ENCODE results near the gene ELAC2. TPM values are rescaled to one million over a fixed set of nuclear protein-coding genes. Genes with fewer than 3 reads are reported as not detected.

The ELAC2 gene
- total and polyA plus RNA-seq, 8 donors: 40.0 to 63.8 (median 56.1) TPM

DNA sequence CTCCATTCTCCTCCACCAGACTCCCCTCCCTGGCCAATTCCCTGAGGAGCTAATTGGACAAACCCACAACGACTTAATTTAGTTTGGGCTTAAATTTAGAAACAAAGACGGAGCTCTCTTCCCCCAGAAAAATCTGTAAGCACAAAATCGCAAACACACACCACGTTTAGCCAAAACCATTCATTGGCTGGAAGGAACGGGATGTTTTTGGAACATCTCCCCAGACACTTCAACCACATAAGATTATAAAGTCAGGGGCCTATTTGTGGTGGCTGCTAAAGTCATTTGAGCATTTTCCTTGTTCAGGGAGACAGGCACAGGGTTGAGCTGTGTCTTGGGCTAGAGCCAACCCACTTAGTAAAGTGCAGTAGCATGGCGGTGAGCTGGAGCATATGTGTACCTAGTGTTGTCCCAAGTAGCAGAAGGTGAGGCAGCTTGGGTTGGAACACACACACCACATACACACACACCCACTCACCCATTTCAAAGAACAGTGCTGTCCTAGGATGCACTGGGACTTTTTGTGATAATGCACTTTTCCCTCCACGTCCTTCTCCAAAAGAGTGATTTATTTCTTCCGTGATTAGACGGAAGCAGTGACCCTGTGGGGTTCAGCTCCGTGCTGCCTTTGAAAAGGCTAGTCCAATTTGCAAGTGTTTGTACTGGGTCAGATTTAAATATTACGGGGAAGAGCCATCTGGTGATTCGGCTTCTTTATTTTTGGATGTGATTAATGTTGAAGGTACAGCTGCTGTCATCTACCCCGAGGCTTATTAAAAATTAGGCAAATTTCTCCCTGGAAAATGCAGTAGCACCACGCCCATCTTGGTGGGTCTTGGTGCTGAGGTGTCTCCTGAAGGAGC is 32.2 kb downstream of the ELAC2 start:
- Histone ChIP-seq H3K4me1 (peaks cover 0 to 3% of the 10 kb centered on the region in 2 donors), H3K27ac (no peak overlapping the region), H3K9me3 (no peaks in the 10 kb centered on the region), H3K27me3 (no peaks in the 10 kb centered on the region), H3K4me3 (no peak overlapping the region), H3K36me3 (peaks cover 0 to 10% of the 10 kb centered on the region in 2 donors)
- TF ChIP-seq, protein P1, sequence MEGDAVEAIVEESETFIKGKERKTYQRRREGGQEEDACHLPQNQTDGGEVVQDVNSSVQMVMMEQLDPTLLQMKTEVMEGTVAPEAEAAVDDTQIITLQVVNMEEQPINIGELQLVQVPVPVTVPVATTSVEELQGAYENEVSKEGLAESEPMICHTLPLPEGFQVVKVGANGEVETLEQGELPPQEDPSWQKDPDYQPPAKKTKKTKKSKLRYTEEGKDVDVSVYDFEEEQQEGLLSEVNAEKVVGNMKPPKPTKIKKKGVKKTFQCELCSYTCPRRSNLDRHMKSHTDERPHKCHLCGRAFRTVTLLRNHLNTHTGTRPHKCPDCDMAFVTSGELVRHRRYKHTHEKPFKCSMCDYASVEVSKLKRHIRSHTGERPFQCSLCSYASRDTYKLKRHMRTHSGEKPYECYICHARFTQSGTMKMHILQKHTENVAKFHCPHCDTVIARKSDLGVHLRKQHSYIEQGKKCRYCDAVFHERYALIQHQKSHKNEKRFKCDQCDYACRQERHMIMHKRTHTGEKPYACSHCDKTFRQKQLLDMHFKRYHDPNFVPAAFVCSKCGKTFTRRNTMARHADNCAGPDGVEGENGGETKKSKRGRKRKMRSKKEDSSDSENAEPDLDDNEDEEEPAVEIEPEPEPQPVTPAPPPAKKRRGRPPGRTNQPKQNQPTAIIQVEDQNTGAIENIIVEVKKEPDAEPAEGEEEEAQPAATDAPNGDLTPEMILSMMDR (IDR thresholded peaks at IDR 0.05): no peak
- DNase-seq: peak in 1 of 4 donors; percentile 20
- ATAC-seq: no peak
- intact Hi-C loops (cut with DNase I): no loop called here

DNA sequence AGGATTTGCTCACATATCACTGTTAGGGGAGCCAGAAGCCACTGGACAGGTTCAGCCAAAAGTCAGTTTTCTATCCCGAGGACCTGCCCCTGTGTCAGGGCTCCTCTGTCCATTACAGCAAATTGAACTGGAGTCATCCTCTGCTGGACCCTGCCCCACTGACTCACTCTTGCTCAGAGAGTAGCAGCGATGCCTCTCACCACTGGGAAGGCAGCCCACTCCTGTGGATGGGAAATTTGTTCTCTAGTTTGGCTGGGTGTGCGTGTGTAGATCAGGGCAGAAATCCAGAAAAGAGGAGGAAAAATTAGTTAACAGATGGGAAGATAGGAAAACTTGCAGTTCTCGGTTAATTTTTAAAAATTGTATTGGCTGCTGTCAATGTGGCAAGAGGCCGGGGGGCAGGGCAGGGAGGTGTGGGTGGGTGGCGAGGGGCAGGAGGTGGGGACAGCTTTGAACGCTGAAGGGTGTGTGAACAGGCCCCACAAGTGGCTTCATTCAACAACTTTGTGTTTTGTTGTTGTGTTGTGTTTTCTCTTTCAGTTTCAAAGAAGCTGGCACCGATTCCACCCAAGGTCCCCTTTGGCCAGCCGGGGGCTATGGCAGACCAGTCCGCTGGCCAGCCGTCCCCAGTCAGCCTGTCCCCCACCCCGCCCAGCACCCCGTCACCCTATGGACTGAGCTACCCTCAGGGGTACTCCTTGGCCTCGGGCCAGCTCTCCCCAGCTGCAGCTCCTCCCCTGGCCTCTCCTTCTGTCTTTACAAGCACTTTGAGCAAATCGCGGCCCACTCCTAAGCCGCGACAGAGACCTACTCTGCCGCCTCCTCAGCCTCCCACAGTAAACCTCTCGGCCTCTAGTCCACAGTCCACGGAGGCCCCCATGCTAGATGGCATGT is 33.6 kb downstream of the ELAC2 start:
- H3K36me3 ChIP-seq: no peaks in the 10 kb centered on the region
- TF ChIP-seq, protein P1 (IDR thresholded peaks at IDR 0.05): no peak
- peak; percentile 79 for ATAC-seq
- H3K27me3 ChIP-seq: no peaks in the 10 kb centered on the region
- H3K4me1 ChIP-seq: peaks cover 0 to 3% of the 10 kb centered on the region in 2 donors
- H3K4me3 ChIP-seq: no peak overlapping the region
- peak overlapping the region in 1 of 2 donors; percentile 75 for H3K27ac ChIP-seq
- H3K9me3 ChIP-seq: no peaks in the 10 kb centered on the region
- peak in 2 of 4 donors; percentile 58 to 83 for DNase-seq
- intact Hi-C loops (cut with DNase I): no loop called here

DNA sequence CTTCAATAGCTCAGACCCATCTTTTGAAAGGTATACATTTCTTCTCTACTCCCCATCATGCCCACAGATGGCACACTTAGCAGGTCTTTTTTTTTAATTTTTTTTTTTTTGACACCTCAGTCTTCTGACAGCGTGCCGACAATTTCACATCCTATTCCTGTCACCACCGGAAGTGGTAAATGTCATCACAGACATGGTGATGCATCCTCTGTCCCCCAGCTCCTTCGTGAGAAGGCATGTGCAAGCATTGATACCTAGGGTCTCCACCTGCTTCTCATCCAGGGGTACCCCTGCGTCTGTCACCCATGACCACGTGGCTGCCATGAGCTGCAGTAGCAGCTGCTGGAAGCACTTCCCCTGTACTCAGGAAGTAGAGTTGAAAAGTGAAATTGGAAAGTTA is 35.6 kb downstream of the ELAC2 start:
- TF ChIP-seq, protein P1 (IDR thresholded peaks at IDR 0.05): no peak
- ATAC-seq (no peak), DNase-seq (no peak)
- no peak overlapping the region for H3K27ac ChIP-seq
- H3K4me1 ChIP-seq: peaks cover 0 to 3% of the 10 kb centered on the region in 2 donors
- intact Hi-C loops (cut with DNase I): no loop called here
- H3K27me3 ChIP-seq: no peaks in the 10 kb centered on the region
- no peak overlapping the region for H3K4me3 ChIP-seq
- no peaks in the 10 kb centered on the region for H3K9me3 ChIP-seq
- no peaks in the 10 kb centered on the region for H3K36me3 ChIP-seq

- peaks cover 0 to 1% of the 10 kb centered on the region in 2 donors for H3K4me1 ChIP-seq
- H3K9me3 ChIP-seq: no peaks in the 10 kb centered on the region
- TF ChIP-seq, protein P1 (IDR thresholded peaks at IDR 0.05): no peak
- H3K27ac ChIP-seq: no peak overlapping the region
- DNase-seq (no peak), ATAC-seq (no peak)
- intact Hi-C loops (cut with DNase I): loop anchor here in 1 of 2 donors (10.0 kb wide), 1 partner anchor 645 kb away; no protein-coding TSS in a partner anchor
- no peak overlapping the region for H3K4me3 ChIP-seq
- no peaks in the 10 kb centered on the region for H3K36me3 ChIP-seq
- peaks cover 0 to under 1% of the 10 kb centered on the region in 2 donors for H3K27me3 ChIP-seq
Observed at GRCh38 chr17:12979826-12980500, 37.9 kb downstream of the ELAC2 start.

Data from left lung (tissue), 10 donors.